ENCODE data around the gene RPL41.
"Not testable (repeated sequence)": the region's sequence is repeated elsewhere in the genome, so short reads cannot be mapped to it uniquely, and the experiment has no call there.

- not testable (repeated sequence) for TF ChIP-seq NCOA1 (IDR thresholded peaks at IDR 0.05; ENCODE audit: low read depth); CTCF (IDR thresholded peaks at IDR 0.05 in 2 of 3, conservative IDR thresholded peaks at IDR 0.05 in 1 of 3; ENCODE audit: insufficient read depth in 2 of 3, low read depth in 1 of 3, low read length in 3 of 3); ZNF785 (CRISPR knock-in tag; IDR thresholded peaks at IDR 0.05); ZNF766 (CRISPR knock-in tag; conservative IDR thresholded peaks at IDR 0.05); RAD51 (IDR thresholded peaks at IDR 0.05; ENCODE audit: borderline replicate concordance, low read depth); CUX1 (CRISPR knock-in tag; IDR thresholded peaks at IDR 0.05)
These were observed 38.5 kb upstream of the RPL41 start for GRCh38 chr12:56077966-56078365.

All from K562 (cell line).